MM.1S (cell line): ENCODE measurements around the gene SGSM1.

ENCODE experiments used
- DNase-seq: peaks from one replicate; pipeline ENCODE4 v3.0.0-alpha.2; 2015
- H2AFZ ChIP-seq: fragments of 300-600 bp; sonication (generic); 2 replicates; pipeline ENCODE4 v1.6.0; 2016; ENCODE audit warnings: antibody characterized with exemption, low read length
- H3F3A ChIP-seq: fragments of 300-600 bp; sonication (generic); 2 replicates; pipeline ENCODE4 v1.6.1; 2016; ENCODE audit warnings: mild to moderate bottlenecking, antibody characterized with exemption, low read length, moderate library complexity, mixed read lengths; ENCODE audit not compliant: insufficient read depth
- H3K27ac ChIP-seq: fragments of 300-600 bp; sonication (generic); 2 replicates; pipeline ENCODE4 v1.5.1; 2016; ENCODE audit warnings: mild to moderate bottlenecking, low read length
- H3K27me3 ChIP-seq: fragments of 300-600 bp; sonication (generic); replicated peaks from 2 replicates; pipeline ENCODE4 v1.6.0; 2016; ENCODE audit warnings: low read length; ENCODE audit not compliant: insufficient read depth
- H3K36me3 ChIP-seq: fragments of 300-600 bp; sonication (generic); replicated peaks from 2 replicates; pipeline ENCODE4 v1.6.1; 2016; ENCODE audit warnings: mild to moderate bottlenecking, low read length, mixed read lengths; ENCODE audit not compliant: insufficient read depth
- H3K4me1 ChIP-seq: fragments of 300-600 bp; sonication (generic); 2 replicates; pipeline ENCODE4 v1.6.1; 2016; ENCODE audit warnings: low read length, mixed read lengths
- H3K4me2 ChIP-seq: fragments of 300-600 bp; sonication (generic); 2 replicates; pipeline ENCODE4 v1.6.0; 2016; ENCODE audit warnings: low read depth, low read length
- H3K4me3 ChIP-seq: fragments of 300-600 bp; sonication (generic); 2 replicates; pipeline ENCODE4 v1.5.1; 2016; ENCODE audit warnings: low read length, mixed read lengths
- H3K79me2 ChIP-seq: fragments of 300-600 bp; sonication (generic); 2 replicates; pipeline ENCODE4 v1.6.1; 2016; ENCODE audit warnings: mixed run types, low read length, mixed read lengths
- H3K9ac ChIP-seq: fragments of 300-600 bp; sonication (generic); 2 replicates; pipeline ENCODE4 v1.6.1; 2016; ENCODE audit warnings: low read length, mixed read lengths
- H3K9me2 ChIP-seq: fragments of 300-600 bp; sonication (generic); replicated peaks from 2 replicates; pipeline ENCODE4 v1.6.1; 2016; ENCODE audit warnings: mild to moderate bottlenecking, low read length, mixed read lengths; ENCODE audit not compliant: insufficient read depth
- H3K9me3 ChIP-seq: fragments of 300-600 bp; sonication (generic); replicated peaks from 2 replicates; pipeline ENCODE4 v1.6.1; 2016; ENCODE audit warnings: mild to moderate bottlenecking, low read length, mixed read lengths; ENCODE audit not compliant: insufficient read depth
- H4K20me1 ChIP-seq: fragments of 300-600 bp; sonication (generic); 2 replicates; pipeline ENCODE4 v1.6.1; 2016; ENCODE audit warnings: mild to moderate bottlenecking, low read length, moderate library complexity, mixed read lengths; ENCODE audit not compliant: insufficient read depth
- EZH2 ChIP-seq: fragments of 300-600 bp; sonication (generic); optimal IDR thresholded peaks from 2 replicates; pipeline ENCODE3; 2017; ENCODE audit warnings: low read depth, mild to moderate bottlenecking, antibody characterized with exemption, low read length, mixed read lengths
- EZH2phosphoT487 ChIP-seq: fragments of 300-600 bp; sonication (generic); IDR thresholded peaks from 2 replicates; pipeline ENCODE4 v1.6.1; 2018; ENCODE audit warnings: antibody characterized with exemption, low read length
- TF ChIP-seq, protein P1 (sequence below): fragments of 300-600 bp; sonication (generic); IDR thresholded peaks from 2 replicates; pipeline ENCODE4 v1.5.1; 2016; ENCODE audit warnings: antibody characterized with exemption, low read length, mixed read lengths

SGSM1 gene

DNA sequence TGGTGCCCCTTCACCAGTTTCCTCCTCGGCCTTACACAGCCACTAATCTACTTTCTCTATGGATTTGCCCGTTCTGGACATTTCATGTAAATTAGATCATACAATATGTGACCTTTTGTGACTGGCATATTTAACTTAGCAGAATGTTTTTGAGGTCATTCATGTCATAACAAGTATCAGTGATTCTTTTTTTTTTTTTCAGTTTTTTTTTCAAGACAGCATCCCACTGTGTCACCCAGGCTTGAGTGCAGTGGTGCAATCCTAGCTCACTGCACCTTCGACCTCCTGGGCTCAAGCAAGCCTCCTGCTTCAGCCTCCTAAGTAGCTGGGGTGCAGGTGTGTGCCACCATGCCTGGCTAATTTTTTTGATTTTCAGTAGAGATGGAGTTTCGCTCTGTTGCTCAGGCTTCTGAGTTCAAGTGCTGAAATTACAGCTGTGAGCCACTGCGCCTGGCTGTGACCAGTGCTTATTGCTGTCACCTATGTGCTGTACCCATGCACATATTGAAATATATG, 169.2 kb downstream of the SGSM1 start:
- H3K9me2 ChIP-seq: no peaks in the 10 kb centered on the region
- no peak for DNase-seq
- H3K4me1 ChIP-seq: no peaks in the 10 kb centered on the region
- no peak overlapping the region for H3K4me2 ChIP-seq
- H3F3A ChIP-seq: no peaks in the 10 kb centered on the region
- no peaks in the 10 kb centered on the region for H3K36me3 ChIP-seq
- no peaks in the 10 kb centered on the region for H3K27me3 ChIP-seq
- H3K27ac ChIP-seq: no peak overlapping the region
- no peaks in the 10 kb centered on the region for H4K20me1 ChIP-seq
- no peak overlapping the region for H3K9ac ChIP-seq
- H3K4me3 ChIP-seq: no peak overlapping the region
- no peak overlapping the region for H2AFZ ChIP-seq
- no peaks in the 10 kb centered on the region for H3K9me3 ChIP-seq
- TF ChIP-seq EZH2phosphoT487 (no peak), EZH2 (no peak)
- TF ChIP-seq, protein P1, sequence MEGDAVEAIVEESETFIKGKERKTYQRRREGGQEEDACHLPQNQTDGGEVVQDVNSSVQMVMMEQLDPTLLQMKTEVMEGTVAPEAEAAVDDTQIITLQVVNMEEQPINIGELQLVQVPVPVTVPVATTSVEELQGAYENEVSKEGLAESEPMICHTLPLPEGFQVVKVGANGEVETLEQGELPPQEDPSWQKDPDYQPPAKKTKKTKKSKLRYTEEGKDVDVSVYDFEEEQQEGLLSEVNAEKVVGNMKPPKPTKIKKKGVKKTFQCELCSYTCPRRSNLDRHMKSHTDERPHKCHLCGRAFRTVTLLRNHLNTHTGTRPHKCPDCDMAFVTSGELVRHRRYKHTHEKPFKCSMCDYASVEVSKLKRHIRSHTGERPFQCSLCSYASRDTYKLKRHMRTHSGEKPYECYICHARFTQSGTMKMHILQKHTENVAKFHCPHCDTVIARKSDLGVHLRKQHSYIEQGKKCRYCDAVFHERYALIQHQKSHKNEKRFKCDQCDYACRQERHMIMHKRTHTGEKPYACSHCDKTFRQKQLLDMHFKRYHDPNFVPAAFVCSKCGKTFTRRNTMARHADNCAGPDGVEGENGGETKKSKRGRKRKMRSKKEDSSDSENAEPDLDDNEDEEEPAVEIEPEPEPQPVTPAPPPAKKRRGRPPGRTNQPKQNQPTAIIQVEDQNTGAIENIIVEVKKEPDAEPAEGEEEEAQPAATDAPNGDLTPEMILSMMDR: no peak
- no peaks in the 10 kb centered on the region for H3K79me2 ChIP-seq

DNA sequence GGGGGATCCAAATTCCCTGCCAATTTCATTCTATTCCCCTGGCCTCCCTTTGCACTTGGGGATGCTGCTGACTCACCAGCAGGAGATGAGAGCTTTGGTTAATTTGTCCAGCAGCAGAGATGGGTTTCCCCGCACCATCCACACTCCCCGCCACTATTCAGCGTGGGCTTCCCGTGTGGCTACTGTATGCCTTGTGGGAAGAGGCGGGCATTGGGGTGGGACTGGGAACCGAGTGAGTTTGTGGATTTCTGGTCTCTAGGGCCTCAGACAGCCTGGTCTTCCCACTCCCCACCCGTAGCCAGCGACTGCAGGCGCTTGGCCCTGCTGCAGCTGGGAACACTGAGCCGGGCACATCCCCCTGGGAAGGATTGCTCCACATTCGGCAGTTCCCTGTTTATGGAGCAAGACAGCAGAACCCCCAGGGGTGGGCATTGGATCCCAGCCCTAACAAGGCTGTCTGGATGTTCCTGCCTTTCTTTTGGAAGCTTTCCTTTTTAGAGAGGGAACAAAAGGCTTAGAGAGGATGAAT, 169.9 kb downstream of the SGSM1 start:
- H2AFZ ChIP-seq: no peak overlapping the region
- H3K4me1 ChIP-seq: no peaks in the 10 kb centered on the region
- no peak overlapping the region for H3K4me3 ChIP-seq
- no peak for DNase-seq
- no peak overlapping the region for H3K4me2 ChIP-seq
- H3K79me2 ChIP-seq: no peaks in the 10 kb centered on the region
- no peaks in the 10 kb centered on the region for H3K27me3 ChIP-seq
- no peaks in the 10 kb centered on the region for H3F3A ChIP-seq
- no peak overlapping the region for H3K27ac ChIP-seq
- H3K36me3 ChIP-seq: no peaks in the 10 kb centered on the region
- no peaks in the 10 kb centered on the region for H3K9me2 ChIP-seq
- TF ChIP-seq EZH2phosphoT487 (no peak), EZH2 (no peak)
- TF ChIP-seq, protein P1: no peak
- no peaks in the 10 kb centered on the region for H4K20me1 ChIP-seq
- no peaks in the 10 kb centered on the region for H3K9me3 ChIP-seq
- no peak overlapping the region for H3K9ac ChIP-seq

DNA sequence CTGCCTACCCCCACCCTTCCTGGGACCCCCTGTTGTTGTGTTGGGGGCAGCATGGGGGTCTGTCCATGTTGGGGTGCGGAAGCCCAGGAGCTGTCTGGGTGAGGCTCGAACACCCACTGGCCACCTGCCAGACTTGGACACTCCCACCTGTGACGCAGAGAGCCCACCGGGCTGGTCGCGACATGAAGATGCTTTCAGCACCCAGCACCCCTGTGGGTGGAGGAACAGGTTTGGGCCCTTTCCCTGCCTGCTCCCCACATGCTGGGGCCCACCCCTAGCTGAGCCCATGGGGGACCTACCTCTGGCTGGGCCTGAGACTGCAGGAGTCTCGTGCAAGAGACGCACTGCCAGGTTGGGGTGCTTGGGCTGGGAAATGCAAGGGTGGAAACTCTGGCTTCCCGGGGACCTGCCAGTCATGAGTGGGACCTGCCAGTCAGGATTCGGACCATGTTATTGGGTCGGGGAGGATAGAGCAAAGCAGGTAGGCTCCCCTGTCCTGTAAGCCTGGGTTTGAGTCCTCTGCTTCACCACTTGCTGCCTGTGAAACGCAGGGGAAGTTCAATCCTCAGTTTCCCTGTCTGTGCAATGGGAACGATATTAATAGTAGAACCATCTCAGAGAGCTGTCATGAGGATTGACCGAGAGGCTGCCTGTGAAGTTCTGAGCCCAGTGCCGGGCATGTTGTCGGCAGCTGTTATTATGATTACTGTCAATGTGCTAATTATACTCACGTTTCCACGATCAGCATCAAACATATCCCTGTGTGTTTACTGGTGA, 170.6 kb downstream of the SGSM1 start:
- Histone ChIP-seq H3K9me3 (no peaks in the 10 kb centered on the region), H3K4me2 (no peak overlapping the region), H3K36me3 (no peaks in the 10 kb centered on the region), H2AFZ (no peak overlapping the region), H3K9me2 (no peaks in the 10 kb centered on the region), H3K9ac (no peak overlapping the region), H3K79me2 (no peaks in the 10 kb centered on the region), H3F3A (no peaks in the 10 kb centered on the region), H3K4me3 (no peak overlapping the region), H3K27me3 (no peaks in the 10 kb centered on the region), H3K27ac (no peak overlapping the region), H4K20me1 (no peaks in the 10 kb centered on the region), H3K4me1 (no peaks in the 10 kb centered on the region)
- DNase-seq: no peak
- no peak for TF ChIP-seq EZH2
- no peak for TF ChIP-seq EZH2phosphoT487
- TF ChIP-seq, protein P1: no peak
